GM12801 (cell line): ENCODE data around the gene DUSP2.

Experiments used
- TF ChIP-seq, protein P1 (sequence below): IDR thresholded peaks from one replicate; pipeline ENCODE4 v1.5.1; 2011; ENCODE audit warnings: control low read depth; ENCODE audit not compliant: insufficient read length; ENCODE audit errors: extremely low read depth

Gene DUSP2

DNA sequence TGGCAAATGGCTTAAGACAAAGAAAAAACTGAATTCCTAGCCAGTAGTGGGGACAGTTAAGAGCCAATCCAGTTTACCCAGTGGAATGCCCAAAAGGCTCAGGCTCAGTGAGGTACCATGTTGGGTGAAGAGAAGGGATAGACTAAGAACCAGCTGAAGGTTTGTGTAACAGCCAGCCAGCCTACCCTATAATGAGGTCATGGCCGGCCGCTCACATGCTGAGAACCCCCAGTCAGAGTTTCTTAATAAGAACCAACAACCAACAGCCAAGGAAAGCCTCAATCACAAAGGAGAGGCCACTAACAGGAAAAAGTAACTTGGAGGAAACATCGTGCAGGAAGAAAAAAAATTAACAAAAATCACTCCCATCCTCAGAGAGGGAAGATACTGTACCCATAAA, 25.4 kb upstream of the DUSP2 start:
- TF ChIP-seq, protein P1, sequence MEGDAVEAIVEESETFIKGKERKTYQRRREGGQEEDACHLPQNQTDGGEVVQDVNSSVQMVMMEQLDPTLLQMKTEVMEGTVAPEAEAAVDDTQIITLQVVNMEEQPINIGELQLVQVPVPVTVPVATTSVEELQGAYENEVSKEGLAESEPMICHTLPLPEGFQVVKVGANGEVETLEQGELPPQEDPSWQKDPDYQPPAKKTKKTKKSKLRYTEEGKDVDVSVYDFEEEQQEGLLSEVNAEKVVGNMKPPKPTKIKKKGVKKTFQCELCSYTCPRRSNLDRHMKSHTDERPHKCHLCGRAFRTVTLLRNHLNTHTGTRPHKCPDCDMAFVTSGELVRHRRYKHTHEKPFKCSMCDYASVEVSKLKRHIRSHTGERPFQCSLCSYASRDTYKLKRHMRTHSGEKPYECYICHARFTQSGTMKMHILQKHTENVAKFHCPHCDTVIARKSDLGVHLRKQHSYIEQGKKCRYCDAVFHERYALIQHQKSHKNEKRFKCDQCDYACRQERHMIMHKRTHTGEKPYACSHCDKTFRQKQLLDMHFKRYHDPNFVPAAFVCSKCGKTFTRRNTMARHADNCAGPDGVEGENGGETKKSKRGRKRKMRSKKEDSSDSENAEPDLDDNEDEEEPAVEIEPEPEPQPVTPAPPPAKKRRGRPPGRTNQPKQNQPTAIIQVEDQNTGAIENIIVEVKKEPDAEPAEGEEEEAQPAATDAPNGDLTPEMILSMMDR, result no peak

DNA sequence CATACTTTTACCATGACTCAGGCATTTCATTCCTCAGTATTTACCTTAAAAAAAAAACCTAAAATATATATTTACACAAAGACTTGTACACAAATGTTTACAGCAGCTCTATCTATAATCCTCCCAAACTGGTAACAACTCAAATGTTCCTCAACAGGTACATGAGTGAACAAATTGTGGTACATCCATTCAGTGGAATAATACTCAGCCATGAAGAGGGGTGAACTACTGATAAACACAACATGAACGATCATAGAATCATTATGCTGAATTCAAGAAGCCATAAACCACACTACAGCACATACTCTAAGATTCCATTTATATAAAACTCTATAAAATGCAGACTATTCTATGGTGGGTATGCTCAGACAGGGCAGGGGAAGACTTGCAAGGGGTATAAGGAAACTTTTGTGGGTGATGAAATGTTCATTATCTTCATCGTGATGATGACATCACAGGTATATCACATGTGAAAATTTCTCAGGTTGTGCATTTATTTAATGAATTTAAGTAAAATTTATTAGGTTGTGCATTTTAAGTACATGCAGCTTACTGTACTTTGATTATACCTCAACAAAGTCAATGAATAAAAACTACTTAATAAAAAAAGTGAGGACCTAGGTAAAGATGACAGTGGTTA, 24.7 kb upstream of the DUSP2 start:
- TF ChIP-seq, protein P1, result no peak

DNA sequence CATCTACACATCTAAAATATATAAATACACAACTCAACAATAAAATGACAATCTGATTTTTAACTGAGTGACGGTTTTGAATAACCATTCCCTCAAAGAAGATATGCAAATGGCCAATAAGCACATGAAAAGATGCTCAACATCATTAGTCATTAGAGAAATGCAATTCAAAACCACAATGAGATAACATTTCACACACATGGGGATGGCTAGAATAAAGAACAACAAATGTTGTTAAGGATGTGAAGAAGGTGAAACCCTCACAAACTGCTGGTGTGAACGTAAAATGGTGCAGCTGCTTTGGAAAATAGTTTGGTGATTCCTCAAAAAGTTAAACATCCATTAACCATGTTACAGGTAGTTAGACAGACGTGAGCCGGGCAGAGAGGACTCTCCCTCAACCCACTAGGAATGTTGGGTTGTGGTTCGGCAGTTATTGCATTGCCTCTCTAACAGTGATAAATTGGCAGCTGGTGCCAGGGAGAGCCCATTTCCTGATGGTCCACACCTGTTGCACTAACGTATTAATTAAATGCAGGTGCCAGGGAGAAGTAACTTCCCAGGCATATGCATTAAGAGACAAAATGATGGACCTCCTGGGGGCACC, 22.3 kb upstream of the DUSP2 start:
- TF ChIP-seq, protein P1, result no peak

DNA sequence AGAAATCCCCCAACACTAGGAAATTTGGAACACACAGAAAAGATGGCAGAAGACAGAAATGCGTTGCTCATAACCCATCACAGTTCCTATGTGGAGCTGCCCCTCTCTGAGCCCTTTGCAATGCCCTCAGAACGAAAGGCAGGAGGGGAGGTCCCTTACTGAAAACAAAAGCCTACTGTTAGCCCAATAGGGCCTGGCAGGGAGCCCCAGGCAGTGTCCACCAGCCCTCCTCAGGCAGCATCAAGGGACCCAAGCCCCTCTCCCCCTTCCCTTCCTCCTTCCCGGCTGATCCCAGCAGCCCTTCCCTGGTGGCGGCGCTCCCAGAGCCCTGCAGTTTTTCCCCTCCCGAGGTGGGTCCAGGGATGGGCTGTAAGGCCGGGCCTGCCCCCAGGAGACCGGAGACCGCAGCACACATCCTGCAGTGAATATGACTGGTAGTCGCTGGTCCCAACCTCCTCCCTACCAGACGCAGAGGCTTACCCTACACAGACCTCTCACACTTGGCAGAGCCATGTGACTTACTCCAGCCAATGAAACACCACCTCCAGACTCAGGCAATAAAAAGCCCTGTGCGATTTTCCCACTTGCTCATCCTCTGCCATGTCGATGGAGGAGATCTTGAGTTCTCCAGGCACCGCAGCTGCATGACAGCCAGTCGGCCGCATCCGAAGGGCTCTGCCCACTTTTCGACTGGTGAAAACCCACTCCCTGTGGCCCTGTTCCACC, 19.4 kb upstream of the DUSP2 start:
- TF ChIP-seq, protein P1, result no peak

DNA sequence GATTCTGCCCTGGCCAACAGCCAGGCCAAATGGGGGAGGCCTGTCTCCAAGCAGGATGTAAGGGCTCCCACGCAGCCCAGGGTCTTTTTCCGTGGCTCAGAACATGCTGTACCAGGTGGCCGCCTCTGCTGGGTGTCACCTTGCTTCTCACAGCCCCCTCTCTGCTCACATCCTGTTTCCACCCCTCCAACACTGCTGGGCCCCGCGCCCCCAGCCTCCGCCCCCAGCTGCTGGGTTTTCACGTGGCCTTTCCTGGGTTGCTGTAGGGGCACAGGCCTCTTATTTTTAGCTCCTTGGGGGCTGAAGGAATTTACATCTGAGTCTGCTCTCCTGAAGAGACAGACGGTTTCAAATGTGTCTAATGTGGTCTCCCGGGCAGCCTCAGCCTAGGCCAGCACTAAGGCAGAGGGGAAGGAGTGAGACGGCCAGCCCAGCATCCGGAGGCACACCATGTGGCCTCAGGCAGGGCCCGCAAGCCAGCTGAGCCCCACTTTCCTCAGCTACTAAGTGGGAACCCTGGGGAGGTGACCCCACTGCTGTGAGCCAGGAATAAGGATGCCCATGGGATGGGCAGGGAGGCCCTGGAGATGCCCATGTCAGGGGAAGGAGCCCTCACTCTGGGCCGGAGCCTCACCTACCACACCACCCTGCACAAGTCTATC, 18.7 kb upstream of the DUSP2 start:
- TF ChIP-seq, protein P1, result no peak

DNA sequence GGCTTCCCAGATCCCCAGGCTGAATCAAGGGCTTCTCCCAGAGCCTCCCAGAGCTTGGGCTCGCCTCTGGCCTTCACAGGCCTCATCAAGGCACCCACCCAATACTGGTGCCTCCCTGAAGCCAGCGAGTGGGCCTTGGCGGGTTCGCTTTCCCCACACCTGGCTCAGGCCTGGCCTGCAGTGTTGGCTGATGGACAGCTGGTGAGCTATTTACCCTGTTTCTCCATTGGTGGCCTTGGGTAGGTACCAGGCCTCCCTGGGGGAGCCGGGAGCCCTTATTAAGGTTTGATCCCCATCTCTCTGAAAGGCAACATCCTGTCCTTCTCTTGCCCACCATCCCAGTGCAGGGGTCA, 18.2 kb upstream of the DUSP2 start:
- TF ChIP-seq, protein P1, result no peak

DNA sequence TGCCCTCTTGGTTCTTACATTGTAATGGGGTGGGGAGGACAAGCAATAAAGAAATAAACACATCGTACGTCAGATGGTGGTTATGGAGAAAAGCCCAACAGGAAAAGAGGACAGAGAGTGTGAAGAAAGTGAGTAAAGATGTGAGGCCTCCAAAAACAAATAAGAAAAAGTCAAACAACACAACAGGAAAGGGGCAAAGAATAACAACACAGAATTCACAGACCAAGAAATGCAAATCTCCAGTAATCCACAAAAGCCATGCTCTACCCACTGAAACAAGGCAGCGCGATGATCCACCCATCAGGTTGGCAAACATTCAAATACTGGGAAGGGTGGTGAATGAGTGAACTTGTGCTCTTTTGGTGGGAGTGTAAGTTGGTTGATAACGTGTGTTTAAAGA, 16.7 kb upstream of the DUSP2 start:
- TF ChIP-seq, protein P1, result no peak
